SK-N-SH (cell line): ENCODE data around the gene RIN3. TPM values are rescaled to one million over a fixed set of nuclear protein-coding genes. Genes with fewer than 3 reads are reported as not detected.

ENCODE experiments used
- CTCF ChIA-PET: fragments of 300-600, 350-600 bp; formaldehyde crosslinking; extraction: SDS; loops from one replicate; lab custom pipeline; 2021; lab: Yijun Ruan, JAX
- POLR2A ChIA-PET: fragments of 350-600 bp; sonication (Branson Sonifier 250); formaldehyde crosslinking; extraction: SDS; loops from one replicate; lab custom pipeline; 2020; ENCODE audit warnings: antibody characterized with exemption, inconsistent platforms; lab: Yijun Ruan, JAX
- DNase-seq: peaks from one replicate; pipeline ENCODE4 v3.0.0; 2012
- H2AFZ ChIP-seq: fragments of 200-600 bp; sonication (generic); 2 replicates; pipeline ENCODE4 v1.8.1; 2016; ENCODE audit warnings: antibody characterized with exemption, mild to moderate bottlenecking, low read depth
- H3F3A ChIP-seq: fragments of 200-600 bp; sonication (generic); replicated peaks from 2 replicates; pipeline ENCODE3; 2016; ENCODE audit warnings: antibody characterized with exemption, mild to moderate bottlenecking; ENCODE audit not compliant: insufficient read depth
- H3K27ac ChIP-seq, 2 experiments: fragments of 200-500 bp in 1 of 2; fragments of 200-600 bp in 1 of 2; sonication (Bioruptor generic) in 1 of 2; sonication (generic), shearing (Covaris generic) in 1 of 2; 2 replicates each; pipeline versions ENCODE4 v1.5.1 to v1.6.1; 2014 to 2016; ENCODE audit warnings: low read depth in 2 of 2, inconsistent platforms in 1 of 2, low read length in 1 of 2, mild to moderate bottlenecking in 1 of 2, mixed read lengths in 1 of 2
- H3K27me3 ChIP-seq: fragments of 200-600 bp; sonication (generic), shearing (Covaris generic); 2 replicates; pipeline ENCODE4 v1.6.1; 2016; ENCODE audit warnings: mixed run types; ENCODE audit not compliant: insufficient read depth
- H3K36me3 ChIP-seq, 2 experiments: fragments of 200-500 bp in 1 of 2; fragments of 200-600 bp in 1 of 2; sonication (Bioruptor generic) in 1 of 2; sonication (generic) in 1 of 2; replicated peaks in 1 of 2; 2 replicates each; pipeline versions ENCODE3 to v1.5.1; 2014 to 2016; ENCODE audit warnings: low read length in 1 of 2, mild to moderate bottlenecking in 1 of 2; ENCODE audit not compliant: insufficient read depth in 2 of 2, control insufficient read depth in 1 of 2
- H3K4me1 ChIP-seq, 2 experiments: fragments of 200-500 bp in 1 of 2; fragments of 200-600 bp in 1 of 2; sonication (Bioruptor generic) in 1 of 2; sonication (generic), shearing (Covaris generic) in 1 of 2; 2 replicates each; pipeline versions ENCODE4 v1.5.1 to v1.6.1; 2014 to 2016; ENCODE audit warnings: low read depth in 1 of 2, low read length in 1 of 2, mixed run types in 1 of 2; ENCODE audit not compliant: insufficient read depth in 2 of 2, control insufficient read depth in 1 of 2
- H3K4me2 ChIP-seq: fragments of 200-600 bp; sonication (generic), shearing (Covaris generic); 2 replicates; pipeline ENCODE4 v1.6.1; 2017; ENCODE audit warnings: mixed run types
- H3K4me3 ChIP-seq, 2 experiments: fragments of 200-500 bp in 1 of 2; fragments of 200-600 bp in 1 of 2; sonication (Bioruptor generic) in 1 of 2; sonication (generic), shearing (Covaris generic) in 1 of 2; 2 replicates each; pipeline versions ENCODE4 v1.5.1 to v1.8.1; 2014 to 2016; ENCODE audit warnings: low read depth in 2 of 2, inconsistent platforms in 1 of 2, low read length in 1 of 2, mild to moderate bottlenecking in 1 of 2, mixed read lengths in 1 of 2, moderate library complexity in 1 of 2
- H3K79me2 ChIP-seq: fragments of 200-600 bp; sonication (generic); 2 replicates; pipeline ENCODE4 v1.8.1; 2017; ENCODE audit warnings: mild to moderate bottlenecking; ENCODE audit not compliant: insufficient read depth
- H3K9ac ChIP-seq: fragments of 200-600 bp; sonication (generic); 2 replicates; pipeline ENCODE4 v1.6.1; 2017; ENCODE audit warnings: mixed run types
- H3K9me2 ChIP-seq: fragments of 200-600 bp; sonication (generic); 2 replicates; pipeline ENCODE4 v1.6.1; 2017; ENCODE audit warnings: mixed run types
- H3K9me3 ChIP-seq: fragments of 200-600 bp; sonication (generic); 2 replicates; pipeline ENCODE4 v1.6.1; 2017; ENCODE audit warnings: mixed run types, mild to moderate bottlenecking, moderate library complexity
- H4K20me1 ChIP-seq: fragments of 200-600 bp; sonication (generic); 2 replicates; pipeline ENCODE4 v1.6.1; 2017; ENCODE audit warnings: mild to moderate bottlenecking, mixed run types; ENCODE audit not compliant: insufficient read depth
- CHD2 ChIP-seq: fragments of 150-350 bp; IDR thresholded peaks from 2 replicates; pipeline ENCODE4 v1.6.1; 2018; ENCODE audit warnings: low read length; ENCODE audit not compliant: partially characterized antibody
- ELF1 ChIP-seq: IDR thresholded peaks from 2 replicates; pipeline ENCODE4 v1.4.0; 2012
- MXI1 ChIP-seq: IDR thresholded peaks from 2 replicates; pipeline ENCODE4 v1.6.1; 2012; ENCODE audit warnings: mild to moderate bottlenecking, low read depth, low read length, improper control_type of control experiment
- NFIC ChIP-seq: IDR thresholded peaks from 2 replicates; pipeline ENCODE4 v1.4.0; 2012; ENCODE audit warnings: borderline replicate concordance
- SIN3A ChIP-seq: IDR thresholded peaks from 2 replicates; pipeline ENCODE4 v1.6.1; 2012; ENCODE audit warnings: low read depth, mild to moderate bottlenecking, low read length, moderate library complexity, borderline replicate concordance
- TAF1 ChIP-seq: IDR thresholded peaks from 2 replicates; pipeline ENCODE4 v1.6.1; 2012; ENCODE audit warnings: low read depth, mild to moderate bottlenecking, low read length, moderate library complexity, borderline replicate concordance
- TCF12 ChIP-seq: IDR thresholded peaks from 2 replicates; pipeline ENCODE4 v1.4.0; 2012
- WGBS: methylation state at CpG from one replicate; pipeline ENCODE4 v1.1.6; 2017; ENCODE audit warnings: low lambda C conversion rate; 5-methylcytosine and 5-hydroxymethylcytosine counted together
- polyA plus RNA-seq, 3 experiments: library from polyadenylated mRNA; depleted of rRNA; stranded (reverse); fragments of >200 nt; gene quantifications; 2 replicates each; pipeline ENCODE4 v1.2.3, GENCODE V29; 2012
- TF ChIP-seq, protein P1 (sequence below): IDR thresholded peaks from 2 replicates; pipeline ENCODE4 v1.6.1; 2012; ENCODE audit warnings: mild to moderate bottlenecking, low read depth, low read length, moderate library complexity
- TF ChIP-seq, protein P2 (sequence below): fragments of 200-600 bp; sonication (generic); IDR thresholded peaks from 2 replicates; pipeline ENCODE4 v1.6.1; 2017; ENCODE audit warnings: antibody characterized with exemption, mild to moderate bottlenecking, moderate library complexity
- TF ChIP-seq, protein P3 (sequence below): fragments of 150-350 bp; IDR thresholded peaks from 2 replicates; pipeline ENCODE4 v1.6.1; 2017; ENCODE audit warnings: antibody characterized with exemption, low read length, low read depth, borderline replicate concordance

The RIN3 gene
- polyA plus RNA-seq, 1 of the 3 experiments (the other 2 are of a cell fraction): 12.4 TPM

DNA sequence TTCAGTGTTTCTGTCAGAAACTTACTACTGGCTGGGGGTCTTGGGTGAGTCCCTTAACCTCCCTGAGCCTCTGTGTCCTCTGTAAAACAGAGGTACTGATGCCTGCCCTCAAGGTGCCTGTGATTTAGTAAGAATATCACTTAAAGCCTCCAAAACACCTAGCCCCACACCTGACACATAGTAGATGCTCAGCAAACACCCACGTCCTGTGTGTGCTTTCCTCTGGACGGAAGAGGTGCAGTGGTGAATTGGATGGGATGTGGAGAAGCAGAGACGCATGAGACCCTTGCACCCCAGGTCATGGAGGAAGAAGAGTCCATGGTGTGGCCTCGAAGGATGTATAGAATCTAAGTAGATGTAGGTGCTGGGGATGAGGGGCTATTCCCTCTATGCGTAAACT, 124.3 kb downstream of the RIN3 start:
- Histone ChIP-seq H2AFZ (no peak overlapping the region), H3K4me3 (no peak overlapping the region), H4K20me1 (no peaks in the 10 kb centered on the region), H3K4me1 (no peaks in the 10 kb centered on the region; a peak in 1 of 4 replicates), H3K9me3 (no peaks in the 10 kb centered on the region), H3K27ac (no peak overlapping the region), H3K4me2 (no peak overlapping the region), H3K9me2 (no peaks in the 10 kb centered on the region), H3K79me2 (no peaks in the 10 kb centered on the region), H3K9ac (no peak overlapping the region), H3K27me3 (no peaks in the 10 kb centered on the region), H3K36me3 (peaks cover 2 to 7% of the 10 kb centered on the region in 2 experiments), H3F3A (peaks cover 4% of the 10 kb centered on the region)
- CTCF ChIA-PET: no interaction called here
- 81% methylated on average over 5 of the region's 5 CpGs for WGBS
- POLR2A ChIA-PET: no interaction called here
- no peak for TF ChIP-seq NFIC
- TF ChIP-seq, protein P1, sequence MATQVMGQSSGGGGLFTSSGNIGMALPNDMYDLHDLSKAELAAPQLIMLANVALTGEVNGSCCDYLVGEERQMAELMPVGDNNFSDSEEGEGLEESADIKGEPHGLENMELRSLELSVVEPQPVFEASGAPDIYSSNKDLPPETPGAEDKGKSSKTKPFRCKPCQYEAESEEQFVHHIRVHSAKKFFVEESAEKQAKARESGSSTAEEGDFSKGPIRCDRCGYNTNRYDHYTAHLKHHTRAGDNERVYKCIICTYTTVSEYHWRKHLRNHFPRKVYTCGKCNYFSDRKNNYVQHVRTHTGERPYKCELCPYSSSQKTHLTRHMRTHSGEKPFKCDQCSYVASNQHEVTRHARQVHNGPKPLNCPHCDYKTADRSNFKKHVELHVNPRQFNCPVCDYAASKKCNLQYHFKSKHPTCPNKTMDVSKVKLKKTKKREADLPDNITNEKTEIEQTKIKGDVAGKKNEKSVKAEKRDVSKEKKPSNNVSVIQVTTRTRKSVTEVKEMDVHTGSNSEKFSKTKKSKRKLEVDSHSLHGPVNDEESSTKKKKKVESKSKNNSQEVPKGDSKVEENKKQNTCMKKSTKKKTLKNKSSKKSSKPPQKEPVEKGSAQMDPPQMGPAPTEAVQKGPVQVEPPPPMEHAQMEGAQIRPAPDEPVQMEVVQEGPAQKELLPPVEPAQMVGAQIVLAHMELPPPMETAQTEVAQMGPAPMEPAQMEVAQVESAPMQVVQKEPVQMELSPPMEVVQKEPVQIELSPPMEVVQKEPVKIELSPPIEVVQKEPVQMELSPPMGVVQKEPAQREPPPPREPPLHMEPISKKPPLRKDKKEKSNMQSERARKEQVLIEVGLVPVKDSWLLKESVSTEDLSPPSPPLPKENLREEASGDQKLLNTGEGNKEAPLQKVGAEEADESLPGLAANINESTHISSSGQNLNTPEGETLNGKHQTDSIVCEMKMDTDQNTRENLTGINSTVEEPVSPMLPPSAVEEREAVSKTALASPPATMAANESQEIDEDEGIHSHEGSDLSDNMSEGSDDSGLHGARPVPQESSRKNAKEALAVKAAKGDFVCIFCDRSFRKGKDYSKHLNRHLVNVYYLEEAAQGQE: no peak
- no peak for TF ChIP-seq SIN3A
- DNase-seq: no peak

DNA sequence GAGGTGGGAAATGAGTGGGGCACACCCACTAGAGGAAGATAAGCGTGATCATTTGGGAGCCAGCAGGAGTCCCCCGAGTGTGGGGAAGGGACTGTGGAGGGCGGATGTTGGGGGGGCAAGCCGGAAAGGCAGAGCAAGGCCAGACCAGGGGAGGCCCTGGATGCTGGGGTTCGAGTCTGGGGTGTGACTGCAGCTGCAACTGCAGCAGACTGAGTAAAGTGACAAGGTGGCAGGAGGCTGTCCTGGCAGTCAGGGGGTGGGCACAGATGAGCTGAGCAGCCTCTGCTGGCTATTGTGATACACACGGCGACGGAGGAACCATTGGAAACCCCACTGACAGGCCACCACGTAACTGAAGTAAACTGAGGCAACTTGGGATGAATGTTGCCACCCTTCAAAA, 124.7 kb downstream of the RIN3 start:
- H3K27me3 ChIP-seq: no peaks in the 10 kb centered on the region
- DNase-seq: no peak
- H3K36me3 ChIP-seq: peaks cover 2 to 7% of the 10 kb centered on the region in 2 experiments
- POLR2A ChIA-PET: no interaction called here
- TF ChIP-seq, protein P2, sequence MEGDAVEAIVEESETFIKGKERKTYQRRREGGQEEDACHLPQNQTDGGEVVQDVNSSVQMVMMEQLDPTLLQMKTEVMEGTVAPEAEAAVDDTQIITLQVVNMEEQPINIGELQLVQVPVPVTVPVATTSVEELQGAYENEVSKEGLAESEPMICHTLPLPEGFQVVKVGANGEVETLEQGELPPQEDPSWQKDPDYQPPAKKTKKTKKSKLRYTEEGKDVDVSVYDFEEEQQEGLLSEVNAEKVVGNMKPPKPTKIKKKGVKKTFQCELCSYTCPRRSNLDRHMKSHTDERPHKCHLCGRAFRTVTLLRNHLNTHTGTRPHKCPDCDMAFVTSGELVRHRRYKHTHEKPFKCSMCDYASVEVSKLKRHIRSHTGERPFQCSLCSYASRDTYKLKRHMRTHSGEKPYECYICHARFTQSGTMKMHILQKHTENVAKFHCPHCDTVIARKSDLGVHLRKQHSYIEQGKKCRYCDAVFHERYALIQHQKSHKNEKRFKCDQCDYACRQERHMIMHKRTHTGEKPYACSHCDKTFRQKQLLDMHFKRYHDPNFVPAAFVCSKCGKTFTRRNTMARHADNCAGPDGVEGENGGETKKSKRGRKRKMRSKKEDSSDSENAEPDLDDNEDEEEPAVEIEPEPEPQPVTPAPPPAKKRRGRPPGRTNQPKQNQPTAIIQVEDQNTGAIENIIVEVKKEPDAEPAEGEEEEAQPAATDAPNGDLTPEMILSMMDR: no peak
- no peak for TF ChIP-seq TCF12
- no peak for TF ChIP-seq ELF1
- TF ChIP-seq MXI1: no peak
- TF ChIP-seq, protein P3, sequence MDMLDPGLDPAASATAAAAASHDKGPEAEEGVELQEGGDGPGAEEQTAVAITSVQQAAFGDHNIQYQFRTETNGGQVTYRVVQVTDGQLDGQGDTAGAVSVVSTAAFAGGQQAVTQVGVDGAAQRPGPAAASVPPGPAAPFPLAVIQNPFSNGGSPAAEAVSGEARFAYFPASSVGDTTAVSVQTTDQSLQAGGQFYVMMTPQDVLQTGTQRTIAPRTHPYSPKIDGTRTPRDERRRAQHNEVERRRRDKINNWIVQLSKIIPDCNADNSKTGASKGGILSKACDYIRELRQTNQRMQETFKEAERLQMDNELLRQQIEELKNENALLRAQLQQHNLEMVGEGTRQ: no peak
- TF ChIP-seq CHD2: no peak
- no peak for TF ChIP-seq TAF1
- TF ChIP-seq, all 33 proteins: peak for 0
- Histone ChIP-seq H3K9ac (no peak overlapping the region), H3K9me3 (no peaks in the 10 kb centered on the region), H3K4me1 (no peaks in the 10 kb centered on the region; a peak in 1 of 4 replicates), H4K20me1 (no peaks in the 10 kb centered on the region), H3K9me2 (no peaks in the 10 kb centered on the region), H3F3A (peaks cover 4% of the 10 kb centered on the region), H3K79me2 (no peaks in the 10 kb centered on the region), H2AFZ (no peak overlapping the region), H3K4me2 (no peak overlapping the region), H3K4me3 (no peak overlapping the region), H3K27ac (no peak overlapping the region)
- CTCF ChIA-PET: interaction anchor here (0.7 kb wide), 1 partner anchor 49 kb away, joined by 3 read pairs; no protein-coding TSS in a partner anchor
- WGBS: 76% methylated on average over 7 of the region's 9 CpGs
